ENCODE data around the gene RABAC1. TPM values are rescaled to one million over a fixed set of nuclear protein-coding genes. Genes with fewer than 3 reads are reported as not detected.
A peak's percentile ranks its signal among the peaks of the same experiment; 100 is the strongest.

Gene RABAC1
- total RNA-seq, 1 experiment from 2014 or later = 94.0 TPM

DNA sequence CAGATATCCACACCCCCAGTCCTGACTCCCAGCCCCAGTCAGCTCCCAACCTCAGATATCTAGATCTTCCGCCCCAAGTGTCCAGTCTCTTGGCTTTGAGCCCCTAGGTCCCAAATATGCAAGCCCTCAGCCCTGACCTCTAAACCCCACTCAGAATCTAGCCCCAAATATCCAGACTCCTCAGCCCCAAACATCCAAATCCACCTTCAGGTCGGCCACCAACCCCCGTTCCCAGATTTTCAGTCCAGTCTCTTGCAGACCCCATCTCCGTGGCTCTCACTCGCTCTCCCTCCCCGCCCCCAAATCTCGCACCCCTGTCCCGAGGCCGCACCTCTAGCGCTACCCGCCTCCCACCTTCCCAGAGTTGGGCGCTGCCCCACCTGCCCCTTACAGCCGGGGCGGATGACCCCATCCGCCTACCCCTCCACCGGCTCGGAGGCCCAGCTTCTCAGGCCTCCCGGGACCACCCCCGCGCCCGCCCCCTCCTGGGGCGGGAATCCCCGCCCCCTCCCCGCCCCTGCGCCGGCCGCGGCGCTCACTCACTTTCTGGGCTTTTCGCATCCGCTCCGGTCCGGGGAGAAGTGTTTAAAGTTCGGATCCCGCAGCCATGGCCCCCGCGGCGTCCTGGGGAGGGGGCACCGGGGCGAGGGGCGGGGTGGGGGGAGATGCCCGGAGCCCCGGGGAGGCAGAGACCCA is 31.5 kb downstream of the RABAC1 start:
- H3K79me1 ChIP-seq (ENCODE audit: insufficient read depth, low read depth, low read length, poor library complexity, severe bottlenecking) = no peaks in the 10 kb centered on the region
- no peak overlapping the region for H2AK5ac ChIP-seq (ENCODE audit: insufficient read length, low read length)
- peaks cover 2% of the 10 kb centered on the region for H3K23me2 ChIP-seq (ENCODE audit: insufficient read length, low read depth, low read length, poor library complexity, severe bottlenecking)
- Mint-ChIP-seq H3K4me1 (peaks cover 19 to 37% of the 10 kb centered on the region in 2 experiments), H3K36me3 (ENCODE audit: insufficient read depth in 1 of 3, low read depth in 3 of 3) (no peaks in the 10 kb centered on the region), H3K27me3 (ENCODE audit: low read depth) (peaks cover 8% of the 10 kb centered on the region), H3K27ac (no peak overlapping the region), H3K4me3 (peak overlapping the region; percentile 59 to 84), H3K9me3 (peaks cover 0 to 3% of the 10 kb centered on the region in 2 experiments; a peak in 4 of 5 replicates)
- H2BK20ac ChIP-seq (ENCODE audit: low read depth, low read length, poor library complexity, severe bottlenecking) = no peak overlapping the region
- H4K5ac ChIP-seq (ENCODE audit: insufficient read length, low read depth, low read length) = no peak overlapping the region
- no peak overlapping the region for H3K4ac ChIP-seq (ENCODE audit: low read depth, low read length)
- H3K56ac ChIP-seq (ENCODE audit: insufficient read length, low read depth, low read length) = no peak overlapping the region
- no peaks in the 10 kb centered on the region for H3K9me3 ChIP-seq (ENCODE audit: control insufficient read depth, low read depth, low read length)
- H3K4me1 ChIP-seq (ENCODE audit: insufficient read depth, low read length) = peaks cover 5% of the 10 kb centered on the region; the same call in 1 of the 2 replicates
- no peak for DNase-seq
- no peak overlapping the region for H3K14ac ChIP-seq (ENCODE audit: insufficient read depth, low read length)
- H2BK5ac ChIP-seq (ENCODE audit: insufficient read length, low read length) = no peak overlapping the region
- H4K20me1 ChIP-seq (ENCODE audit: control insufficient read depth, insufficient read depth, insufficient read length) = no peaks in the 10 kb centered on the region
- no peak overlapping the region for H2BK12ac ChIP-seq (ENCODE audit: insufficient read length, low read depth, low read length)
- H2BK120ac ChIP-seq (ENCODE audit: low read depth, low read length, poor library complexity, severe bottlenecking) = no peak overlapping the region
- no peak overlapping the region for H3T11ph ChIP-seq (ENCODE audit: low read length)
- H3K9ac ChIP-seq (ENCODE audit: extremely low read depth, insufficient read length, low read length) = no peak overlapping the region
- no peak overlapping the region for H3K27ac ChIP-seq (ENCODE audit: insufficient read length, low read depth, low read length)
- no peak overlapping the region for H4K8ac ChIP-seq (replicated peaks; ENCODE audit: insufficient read length, low read depth, low read length)
- H3K4me2 ChIP-seq (ENCODE audit: insufficient read depth, insufficient read length, low read length) = peak overlapping the region; percentile 72
- H3K18ac ChIP-seq (ENCODE audit: insufficient read length, low read depth, low read length) = no peak overlapping the region
- no peak overlapping the region for H3K23ac ChIP-seq (ENCODE audit: insufficient read length, low read depth, low read length)
- H3K79me2 ChIP-seq (ENCODE audit: insufficient read depth, low read length) = no peaks in the 10 kb centered on the region
- WGBS (ENCODE audit: extremely low coverage, insufficient read length, low lambda C conversion rate) = no CpG with 5 or more reads among the region's 43 CpGs
- no peak overlapping the region for H2AFZ ChIP-seq (ENCODE audit: low read length)
- H3K27me3 ChIP-seq (ENCODE audit: insufficient read depth, low read length) = peaks cover 91% of the 10 kb centered on the region
- TF ChIP-seq, protein P1, sequence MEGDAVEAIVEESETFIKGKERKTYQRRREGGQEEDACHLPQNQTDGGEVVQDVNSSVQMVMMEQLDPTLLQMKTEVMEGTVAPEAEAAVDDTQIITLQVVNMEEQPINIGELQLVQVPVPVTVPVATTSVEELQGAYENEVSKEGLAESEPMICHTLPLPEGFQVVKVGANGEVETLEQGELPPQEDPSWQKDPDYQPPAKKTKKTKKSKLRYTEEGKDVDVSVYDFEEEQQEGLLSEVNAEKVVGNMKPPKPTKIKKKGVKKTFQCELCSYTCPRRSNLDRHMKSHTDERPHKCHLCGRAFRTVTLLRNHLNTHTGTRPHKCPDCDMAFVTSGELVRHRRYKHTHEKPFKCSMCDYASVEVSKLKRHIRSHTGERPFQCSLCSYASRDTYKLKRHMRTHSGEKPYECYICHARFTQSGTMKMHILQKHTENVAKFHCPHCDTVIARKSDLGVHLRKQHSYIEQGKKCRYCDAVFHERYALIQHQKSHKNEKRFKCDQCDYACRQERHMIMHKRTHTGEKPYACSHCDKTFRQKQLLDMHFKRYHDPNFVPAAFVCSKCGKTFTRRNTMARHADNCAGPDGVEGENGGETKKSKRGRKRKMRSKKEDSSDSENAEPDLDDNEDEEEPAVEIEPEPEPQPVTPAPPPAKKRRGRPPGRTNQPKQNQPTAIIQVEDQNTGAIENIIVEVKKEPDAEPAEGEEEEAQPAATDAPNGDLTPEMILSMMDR (conservative IDR thresholded peaks at IDR 0.05) = no peak
- H2BK15ac ChIP-seq (ENCODE audit: low read depth, low read length) = no peak overlapping the region
- H4K91ac ChIP-seq (ENCODE audit: insufficient read length, low read depth, low read length) = no peak overlapping the region
